ENCODE data around the gene ATP6V0A1. TPM values are rescaled to one million over a fixed set of nuclear protein-coding genes. Genes with fewer than 3 reads are reported as not detected.

The ATP6V0A1 gene
- total and polyA plus RNA-seq, 10 donors, result 23.0 to 140 (median 110) TPM

DNA sequence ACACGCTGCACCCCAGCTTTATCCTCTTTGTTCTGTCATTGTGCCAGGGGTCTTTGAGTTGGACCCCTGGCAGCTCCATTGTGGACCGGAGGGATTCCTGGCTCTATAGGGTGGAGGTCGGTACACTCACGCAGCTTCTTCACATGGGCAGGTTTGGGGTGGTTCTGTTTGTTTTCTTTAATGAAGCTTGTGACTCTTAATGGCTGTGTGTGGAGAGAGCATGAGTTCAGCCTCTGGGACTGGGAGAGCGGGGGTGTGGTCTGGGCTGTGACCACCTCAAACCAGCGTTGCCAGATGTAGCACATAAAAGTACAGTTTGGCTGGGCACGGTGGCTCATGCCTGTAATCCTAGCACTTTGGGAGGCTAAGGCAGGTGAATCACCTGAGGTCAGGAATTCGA is 56.2 kb downstream of the ATP6V0A1 start:
- peaks cover 20 to 55% (median 45%) of the 10 kb centered on the region in 6 donors for H3K4me1 ChIP-seq
- DNase-seq, result peak; percentile 40
- peaks cover 0 to 71% (median 21%) of the 10 kb centered on the region in 6 donors for H3K36me3 ChIP-seq
- TF ChIP-seq POLR2A (IDR thresholded peaks at IDR 0.05) (no peak), CTCF (IDR thresholded peaks at IDR 0.05 in 8 of 11, conservative IDR thresholded peaks at IDR 0.05 in 3 of 11) (no peak), POLR2AphosphoS5 (IDR thresholded peaks at IDR 0.05) (no peak)
- no peaks in the 10 kb centered on the region for H3K27me3 ChIP-seq (replicated peaks in 1 of 7)
- WGBS, 5 donors, result 81 to 97% (median 91%) methylated on average over 7 to 8 of the region's 8 CpGs
- no peak overlapping the region for H3K4me3 ChIP-seq
- H3K9me3 ChIP-seq, result no peaks in the 10 kb centered on the region
- intact Hi-C loops (cut with DNase I; ENCODE audit: low total_unique reads), result loop anchor here (5.0 to 10.0 kb wide), 3 partner anchors 50 to 193 kb away; no protein-coding TSS in a partner anchor
- H3K27ac ChIP-seq, result peak overlapping the region in 1 of 8 donors; percentile 14

GRCh38 chr17:42517516-42517915 is 58.8 kb downstream of the ATP6V0A1 start:
- Histone ChIP-seq H3K4me1 (peaks cover 34 to 75% (median 66%) of the 10 kb centered on the region in 6 donors), H3K9me3 (no peaks in the 10 kb centered on the region), H3K27ac (peak overlapping the region in 7 of 8 donors; percentile 73 to 91 (median 86)), H3K36me3 (peaks cover 0 to 64% (median 30%) of the 10 kb centered on the region in 6 donors), H3K4me3 (no peak overlapping the region), H3K27me3 (replicated peaks in 1 of 7) (no peaks in the 10 kb centered on the region)
- intact Hi-C loops (cut with DNase I; ENCODE audit: low total_unique reads), result loop anchor here (5.0 to 10.0 kb wide), 3 partner anchors 53 to 195 kb away; no protein-coding TSS in a partner anchor
- WGBS, 5 donors, result 5 to 9% (median 8%) methylated on average over 8 to 9 of the region's 9 CpGs
- TF ChIP-seq POLR2AphosphoS5 (IDR thresholded peaks at IDR 0.05) (peak; percentile 61 to 82 (median 80)), CTCF (IDR thresholded peaks at IDR 0.05 in 8 of 11, conservative IDR thresholded peaks at IDR 0.05 in 3 of 11) (peak; percentile 94 to 99 (median 97)), POLR2A (IDR thresholded peaks at IDR 0.05) (no peak)
- DNase-seq, result peak; percentile 94

- H3K4me1 ChIP-seq, result peaks cover 35 to 76% (median 64%) of the 10 kb centered on the region in 6 donors
- 30 to 42% (median 38%) methylated on average over 8 to 9 of the region's 9 CpGs for WGBS, 5 donors
These were observed 59.5 kb downstream of the ATP6V0A1 start for GRCh38 chr17:42518046-42518754.

GRCh38 chr17:42518755-42519545 is 60.3 kb downstream of the ATP6V0A1 start:
- DNase-seq, result peak; percentile 76
- 23 to 36% (median 24%) methylated on average over 6 of the region's 6 CpGs for WGBS, 5 donors
- intact Hi-C loops (cut with DNase I; ENCODE audit: low total_unique reads), result loop anchor here (5.0 to 10.0 kb wide), 3 partner anchors 54 to 197 kb away; no protein-coding TSS in a partner anchor
- TF ChIP-seq CTCF (IDR thresholded peaks at IDR 0.05 in 8 of 11, conservative IDR thresholded peaks at IDR 0.05 in 3 of 11) (peak in 1 of 11 experiments; percentile 5), POLR2AphosphoS5 (IDR thresholded peaks at IDR 0.05) (no peak)
- Histone ChIP-seq H3K4me3 (no peak overlapping the region), H3K27ac (peak overlapping the region; percentile 55 to 91 (median 85)), H3K4me1 (peaks cover 35 to 81% (median 65%) of the 10 kb centered on the region in 6 donors), H3K9me3 (no peaks in the 10 kb centered on the region), H3K27me3 (replicated peaks in 1 of 7) (no peaks in the 10 kb centered on the region), H3K36me3 (peaks cover 0 to 64% (median 26%) of the 10 kb centered on the region in 6 donors)

More at GRCh38 chr17:42518046-42518754, 59.5 kb downstream of the ATP6V0A1 start:
- Histone ChIP-seq H3K4me3 (no peak overlapping the region), H3K36me3 (peaks cover 0 to 67% (median 30%) of the 10 kb centered on the region in 6 donors), H3K27me3 (replicated peaks in 1 of 7) (no peaks in the 10 kb centered on the region), H3K9me3 (no peaks in the 10 kb centered on the region), H3K27ac (peak overlapping the region; percentile 55 to 91 (median 85))
- DNase-seq, result peak; percentile 73
- TF ChIP-seq POLR2AphosphoS5 (IDR thresholded peaks at IDR 0.05), result peak in 1 of 3 donors; percentile 81
- no peak for TF ChIP-seq POLR2A (IDR thresholded peaks at IDR 0.05)
- intact Hi-C loops (cut with DNase I; ENCODE audit: low total_unique reads), result loop anchor here (5.0 to 10.0 kb wide), 3 partner anchors 53 to 196 kb away; no protein-coding TSS in a partner anchor

All from spleen (tissue), 11 donors.